GM12878 (cell line): ENCODE data around the gene FGD6. TPM values are rescaled to one million over a fixed set of nuclear protein-coding genes. Genes with fewer than 3 reads are reported as not detected.

Source experiments
- ATAC-seq: fragments of 200-7000 bp; cut with Tn5 transposase; 3 replicates; pipeline ENCODE4 v1.9.1; 2020; ENCODE audit warnings: mild to moderate bottlenecking, moderate library complexity
- BruUV-seq: library from RNA; stranded (reverse); fragments of 400-500 nt; replicated peaks from 2 replicates; lab custom pipeline; 2021; lab: Mats Ljungman, UMichigan
- CTCF ChIA-PET: fragments of 300-600 bp; sonication (Branson Sonifier 250); formaldehyde crosslinking; extraction: SDS; loops from one replicate; lab custom pipeline; 2021; ENCODE audit warnings: inconsistent platforms; lab: Yijun Ruan, JAX
- POLR2A ChIA-PET: fragments of 350-600 bp; formaldehyde crosslinking; extraction: SDS; loops from one replicate; lab custom pipeline; 2021; ENCODE audit warnings: inconsistent platforms; lab: Charles Lee
- RAD21 ChIA-PET: fragments of 300-600 bp; sonication (Branson Sonifier 250); formaldehyde crosslinking; loops from one replicate; lab custom pipeline; 2023; ENCODE audit warnings: antibody characterized with exemption; ENCODE audit not compliant: unreplicated experiment; lab: Charles Lee
- SMC1A ChIA-PET: fragments of 300-600 bp; sonication (Branson Sonifier 250); formaldehyde crosslinking; loops from one replicate; lab custom pipeline; 2023; ENCODE audit not compliant: unreplicated experiment, uncharacterized antibody; lab: Charles Lee
- DNase-seq: peaks from one replicate; pipeline ENCODE4 v3.0.0-alpha.2; 2011; ENCODE audit warnings: low read depth, low spot score
- FAIRE-seq: peaks from 3 replicates; lab custom pipeline; 2011; peaks lifted over from hg19 to GRCh38; lab: Jason Lieb, UNC
- H2AFZ ChIP-seq: 2 replicates; pipeline ENCODE4 v1.6.0; 2011; ENCODE audit warnings: low read depth, low read length, control low read depth; ENCODE audit not compliant: control insufficient read depth
- H3K27ac ChIP-seq: 2 replicates; pipeline ENCODE4 v1.5.1; 2011; ENCODE audit warnings: control low read depth; ENCODE audit not compliant: control insufficient read depth, insufficient read depth
- H3K27me3 ChIP-seq, 2 experiments: replicated peaks in 1 of 2; 2 replicates each; pipeline versions ENCODE4 v1.6.0 to v1.6.1; 2011; ENCODE audit warnings: low read length in 1 of 2; ENCODE audit not compliant: control insufficient read depth in 2 of 2, insufficient read depth in 2 of 2
- H3K36me3 ChIP-seq, 2 experiments: 2 replicates each; pipeline ENCODE4 v1.5.1; 2011; ENCODE audit warnings: low read length in 1 of 2; ENCODE audit not compliant: control insufficient read depth in 2 of 2, insufficient read depth in 2 of 2
- H3K4me1 ChIP-seq: 2 replicates; pipeline ENCODE4 v1.6.1; 2011; ENCODE audit warnings: mild to moderate bottlenecking, low read length, moderate library complexity, mixed read lengths; ENCODE audit not compliant: control insufficient read depth, insufficient read depth
- H3K4me2 ChIP-seq: 2 replicates; pipeline ENCODE4 v1.6.0; 2011; ENCODE audit warnings: control low read depth; ENCODE audit not compliant: control insufficient read depth, insufficient read depth
- H3K4me3 ChIP-seq: fragments of 200-600 bp; sonication (generic); 2 replicates; pipeline ENCODE4 v1.5.1; 2016
- H3K79me2 ChIP-seq: 2 replicates; pipeline ENCODE4 v1.6.0; 2011; ENCODE audit warnings: low read length; ENCODE audit not compliant: control insufficient read depth, insufficient read depth
- H3K9ac ChIP-seq: 2 replicates; pipeline ENCODE4 v1.8.0; 2011; ENCODE audit warnings: low read length, control low read depth, mixed read lengths; ENCODE audit not compliant: control insufficient read depth, insufficient read depth
- H3K9me3 ChIP-seq: replicated peaks from 3 replicates; pipeline ENCODE4 v1.5.1; 2011; ENCODE audit warnings: mild to moderate bottlenecking, low read length; ENCODE audit not compliant: control insufficient read depth, insufficient read depth
- H4K20me1 ChIP-seq: 2 replicates; pipeline ENCODE4 v1.6.0; 2011; ENCODE audit not compliant: control insufficient read depth, insufficient read depth
- CBX3 ChIP-seq: fragments of 200-600 bp; sonication (generic); IDR thresholded peaks from 2 replicates; pipeline ENCODE4 v1.6.1; 2016; ENCODE audit warnings: low read depth, borderline replicate concordance
- DPF2 ChIP-seq: fragments of 450-650 bp; IDR thresholded peaks from 2 replicates; pipeline ENCODE4 v1.6.1; 2017; ENCODE audit warnings: mild to moderate bottlenecking
- FOXK2 ChIP-seq: fragments of 450-650 bp; IDR thresholded peaks from 2 replicates; pipeline ENCODE4 v1.6.1; 2017; ENCODE audit warnings: mild to moderate bottlenecking, moderate library complexity
- GABPA ChIP-seq: IDR thresholded peaks from 2 replicates; pipeline ENCODE4 v1.6.1; 2014; ENCODE audit warnings: antibody characterized with exemption, low read depth, mild to moderate bottlenecking, inconsistent platforms
- NFYA ChIP-seq: IDR thresholded peaks from 2 replicates; pipeline ENCODE4 v1.6.1; 2011; ENCODE audit warnings: low read depth, mild to moderate bottlenecking, low read length, improper control_type of control experiment, borderline replicate concordance
- NFYB ChIP-seq: IDR thresholded peaks from 2 replicates; pipeline ENCODE4 v1.6.1; 2011; ENCODE audit warnings: low read depth, mild to moderate bottlenecking, low read length, improper control_type of control experiment, moderate library complexity; ENCODE audit not compliant: insufficient read depth
- POLR2A ChIP-seq: IDR thresholded peaks from 2 replicates; pipeline ENCODE4 v1.6.1; 2011; ENCODE audit warnings: low read depth, mild to moderate bottlenecking, low read length
- WRNIP1 ChIP-seq: IDR thresholded peaks from 2 replicates; pipeline ENCODE4 v1.6.1; 2011; ENCODE audit warnings: low read depth, low read length, improper control_type of control experiment, borderline replicate concordance
- WGBS: methylation state at CpG from one replicate; pipeline ENCODE4 v1.1.6; 2016; ENCODE audit warnings: low lambda C conversion rate; ENCODE audit not compliant: insufficient replicate concordance, insufficient coverage; ENCODE audit errors: missing lambda C conversion rate; 5-methylcytosine and 5-hydroxymethylcytosine counted together
- in situ Hi-C: fragments of 300-500 bp; cut with MboI; formaldehyde crosslinking; loops from 9 replicates; pipeline ENCODE4 v1.14.3; 2018; ENCODE audit warnings: mixed read lengths
- intact Hi-C: fragments of 100-400 bp; cut with micrococcal nuclease; formaldehyde crosslinking; loops from one replicate; pipeline ENCODE4 v1.14.2; 2022; ENCODE audit not compliant: unreplicated experiment
- polyA plus RNA-seq, 11 experiments: library from polyadenylated mRNA; depleted of rRNA in 4 of 11; unstranded in 6 of 11; stranded (reverse) in 5 of 11; fragments of >200 nt; fragmentation: Nextera tagmentation in 4 of 11; fragmentation: Illumina TruSeq in 1 of 11; extraction: Ambion mirVana in 4 of 11; extraction: Trizol in 1 of 11; gene quantifications; 1 replicate in 1 of 11; 2 replicates in 10 of 11; pipeline versions ENCODE4 v1.2.1 to v1.2.3, GENCODE V29; 2011 to 2016; ENCODE audit warnings: inconsistent platforms in 2 of 11, missing spikeins in 2 of 11, low read depth in 1 of 11
- total RNA-seq, 4 experiments: library from RNA; depleted of rRNA in 3 of 4; stranded (reverse); fragments of >200 nt in 3 of 4; fragmentation: Illumina TruSeq in 1 of 4; extraction: Trizol in 1 of 4; gene quantifications; 2 replicates each; pipeline versions ENCODE4 v1.2.1 to v1.2.3, GENCODE V29; 2013 to 2021
- TF ChIP-seq, protein P1 (sequence below): fragments of 450-650 bp; IDR thresholded peaks from 2 replicates; pipeline ENCODE4 v1.6.1; 2016; ENCODE audit warnings: mild to moderate bottlenecking, moderate library complexity, borderline replicate concordance

Gene FGD6
- total and polyA plus RNA-seq, 10 of the 15 experiments (the other 5 are each of a cell fraction or from before 2014, with no cell fraction given), result 2.4 to 15.5 (median 8.9) TPM

GRCh38 chr12:95208678-95209077, 8.6 kb downstream of the FGD6 start:
- no peak for ATAC-seq
- RAD21 ChIA-PET, result no interaction called here
- CTCF ChIA-PET, result interaction anchor here (1.3 kb wide), 1 partner anchor 9 kb away, joined by 4 read pairs; the partner anchor contains the start of genes FGD6 and VEZT
- Histone ChIP-seq H3K79me2 (peaks cover 5% of the 10 kb centered on the region), H3K27ac (no peak overlapping the region), H3K36me3 (no peaks in the 10 kb centered on the region), H3K27me3 (no peaks in the 10 kb centered on the region), H2AFZ (no peak overlapping the region), H4K20me1 (no peaks in the 10 kb centered on the region), H3K4me1 (peaks cover 18% of the 10 kb centered on the region), H3K9me3 (no peaks in the 10 kb centered on the region), H3K9ac (no peak overlapping the region), H3K4me2 (no peak overlapping the region), H3K4me3 (no peak overlapping the region)
- no TSS peak for BruUV-seq
- no peak for FAIRE-seq
- no peak for DNase-seq
- SMC1A ChIA-PET, result interaction anchor here (2.1 kb wide), 1 partner anchor 9 kb away, joined by 6 read pairs; the partner anchor contains the start of genes FGD6 and VEZT
- POLR2A ChIA-PET, result no interaction called here
- TF ChIP-seq NFYA (no peak), WRNIP1 (no peak), CBX3 (no peak), NFYB (no peak), POLR2A (no peak), DPF2 (no peak), FOXK2 (no peak), GABPA (no peak)
- TF ChIP-seq, protein P1, sequence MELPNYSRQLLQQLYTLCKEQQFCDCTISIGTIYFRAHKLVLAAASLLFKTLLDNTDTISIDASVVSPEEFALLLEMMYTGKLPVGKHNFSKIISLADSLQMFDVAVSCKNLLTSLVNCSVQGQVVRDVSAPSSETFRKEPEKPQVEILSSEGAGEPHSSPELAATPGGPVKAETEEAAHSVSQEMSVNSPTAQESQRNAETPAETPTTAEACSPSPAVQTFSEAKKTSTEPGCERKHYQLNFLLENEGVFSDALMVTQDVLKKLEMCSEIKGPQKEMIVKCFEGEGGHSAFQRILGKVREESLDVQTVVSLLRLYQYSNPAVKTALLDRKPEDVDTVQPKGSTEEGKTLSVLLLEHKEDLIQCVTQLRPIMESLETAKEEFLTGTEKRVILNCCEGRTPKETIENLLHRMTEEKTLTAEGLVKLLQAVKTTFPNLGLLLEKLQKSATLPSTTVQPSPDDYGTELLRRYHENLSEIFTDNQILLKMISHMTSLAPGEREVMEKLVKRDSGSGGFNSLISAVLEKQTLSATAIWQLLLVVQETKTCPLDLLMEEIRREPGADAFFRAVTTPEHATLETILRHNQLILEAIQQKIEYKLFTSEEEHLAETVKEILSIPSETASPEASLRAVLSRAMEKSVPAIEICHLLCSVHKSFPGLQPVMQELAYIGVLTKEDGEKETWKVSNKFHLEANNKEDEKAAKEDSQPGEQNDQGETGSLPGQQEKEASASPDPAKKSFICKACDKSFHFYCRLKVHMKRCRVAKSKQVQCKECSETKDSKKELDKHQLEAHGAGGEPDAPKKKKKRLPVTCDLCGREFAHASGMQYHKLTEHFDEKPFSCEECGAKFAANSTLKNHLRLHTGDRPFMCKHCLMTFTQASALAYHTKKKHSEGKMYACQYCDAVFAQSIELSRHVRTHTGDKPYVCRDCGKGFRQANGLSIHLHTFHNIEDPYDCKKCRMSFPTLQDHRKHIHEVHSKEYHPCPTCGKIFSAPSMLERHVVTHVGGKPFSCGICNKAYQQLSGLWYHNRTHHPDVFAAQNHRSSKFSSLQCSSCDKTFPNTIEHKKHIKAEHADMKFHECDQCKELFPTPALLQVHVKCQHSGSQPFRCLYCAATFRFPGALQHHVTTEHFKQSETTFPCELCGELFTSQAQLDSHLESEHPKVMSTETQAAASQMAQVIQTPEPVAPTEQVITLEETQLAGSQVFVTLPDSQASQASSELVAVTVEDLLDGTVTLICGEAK, result no peak
- in situ Hi-C loops, result no loop called here
- 69% methylated on average over 7 of the region's 7 CpGs for WGBS
- intact Hi-C loops, result no loop called here
